NB4 (cell line): ENCODE data around the gene NHLRC4.

Experiments
- MYC ChIP-seq: IDR thresholded peaks from 2 replicates; pipeline ENCODE4 v1.6.1; 2011; ENCODE audit warnings: low read depth, low read length
- TF ChIP-seq, protein P1 (sequence below): IDR thresholded peaks from one replicate; pipeline ENCODE4 v1.5.1; 2012; ENCODE audit warnings: low read depth, low read length

DNA sequence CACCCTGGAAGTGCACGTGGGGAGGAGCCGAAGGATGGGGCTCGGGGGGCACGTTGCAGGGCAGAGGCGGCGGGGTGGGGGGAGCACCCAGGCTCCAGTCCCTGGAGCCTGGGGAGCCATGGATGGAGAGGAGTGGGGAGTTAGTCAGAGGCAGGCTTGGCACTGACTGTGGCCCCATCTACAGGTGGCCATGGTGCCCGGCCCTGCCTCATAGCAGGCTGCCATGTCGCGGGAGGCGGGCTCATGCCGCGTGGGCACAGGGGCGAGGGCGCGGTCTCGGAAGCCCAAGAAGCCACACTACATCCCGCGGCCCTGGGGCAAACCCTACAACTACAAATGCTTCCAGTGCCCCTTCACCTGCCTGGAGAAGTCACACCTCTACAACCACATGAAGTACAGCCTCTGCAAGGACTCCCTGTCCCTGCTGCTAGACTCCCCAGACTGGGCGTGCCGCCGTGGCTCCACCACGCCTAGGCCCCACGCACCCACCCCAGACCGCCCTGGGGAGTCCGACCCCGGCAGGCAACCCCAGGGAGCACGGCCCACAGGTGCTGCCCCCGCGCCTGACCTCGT is 3.6 kb upstream of the NHLRC4 start:
- TF ChIP-seq, protein P1, sequence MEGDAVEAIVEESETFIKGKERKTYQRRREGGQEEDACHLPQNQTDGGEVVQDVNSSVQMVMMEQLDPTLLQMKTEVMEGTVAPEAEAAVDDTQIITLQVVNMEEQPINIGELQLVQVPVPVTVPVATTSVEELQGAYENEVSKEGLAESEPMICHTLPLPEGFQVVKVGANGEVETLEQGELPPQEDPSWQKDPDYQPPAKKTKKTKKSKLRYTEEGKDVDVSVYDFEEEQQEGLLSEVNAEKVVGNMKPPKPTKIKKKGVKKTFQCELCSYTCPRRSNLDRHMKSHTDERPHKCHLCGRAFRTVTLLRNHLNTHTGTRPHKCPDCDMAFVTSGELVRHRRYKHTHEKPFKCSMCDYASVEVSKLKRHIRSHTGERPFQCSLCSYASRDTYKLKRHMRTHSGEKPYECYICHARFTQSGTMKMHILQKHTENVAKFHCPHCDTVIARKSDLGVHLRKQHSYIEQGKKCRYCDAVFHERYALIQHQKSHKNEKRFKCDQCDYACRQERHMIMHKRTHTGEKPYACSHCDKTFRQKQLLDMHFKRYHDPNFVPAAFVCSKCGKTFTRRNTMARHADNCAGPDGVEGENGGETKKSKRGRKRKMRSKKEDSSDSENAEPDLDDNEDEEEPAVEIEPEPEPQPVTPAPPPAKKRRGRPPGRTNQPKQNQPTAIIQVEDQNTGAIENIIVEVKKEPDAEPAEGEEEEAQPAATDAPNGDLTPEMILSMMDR, result no peak
- no peak for TF ChIP-seq MYC
